Effector memory CD4-positive, alpha-beta T cell (primary cell): Measurements from ENCODE around the gene FUT2.

Source experiments
- DNase-seq, 3 donors: peaks; one replicate each; pipeline ENCODE4 v3.0.0-alpha.2; 2020
- H3K27ac ChIP-seq: 2 replicates; pipeline ENCODE4 v1.7.0; 2013; ENCODE audit warnings: mild to moderate bottlenecking, low read length, moderate library complexity; ENCODE audit not compliant: insufficient read depth, poor library complexity, severe bottlenecking
- H3K27me3 ChIP-seq: replicated peaks from 2 replicates; pipeline ENCODE4 v1.7.0; 2013; ENCODE audit warnings: mild to moderate bottlenecking, low read length; ENCODE audit not compliant: insufficient read depth, control insufficient read depth, poor library complexity, severe bottlenecking
- H3K36me3 ChIP-seq: 2 replicates; pipeline ENCODE4 v1.7.0; 2013; ENCODE audit warnings: mild to moderate bottlenecking, low read length, moderate library complexity; ENCODE audit not compliant: control insufficient read depth, insufficient read depth
- H3K4me1 ChIP-seq: 2 replicates; pipeline ENCODE4 v1.7.0; 2013; ENCODE audit warnings: low read length, mild to moderate bottlenecking; ENCODE audit not compliant: control insufficient read depth, insufficient read depth, poor library complexity, severe bottlenecking
- H3K4me3 ChIP-seq: 2 replicates; pipeline ENCODE4 v1.7.0; 2013; ENCODE audit warnings: low read length, low read depth, mild to moderate bottlenecking; ENCODE audit not compliant: insufficient read depth, poor library complexity, severe bottlenecking
- H3K9me3 ChIP-seq: 2 replicates; pipeline ENCODE4 v1.7.0; 2013; ENCODE audit warnings: mild to moderate bottlenecking, low read length, moderate library complexity; ENCODE audit not compliant: control insufficient read depth

The FUT2 gene

DNA sequence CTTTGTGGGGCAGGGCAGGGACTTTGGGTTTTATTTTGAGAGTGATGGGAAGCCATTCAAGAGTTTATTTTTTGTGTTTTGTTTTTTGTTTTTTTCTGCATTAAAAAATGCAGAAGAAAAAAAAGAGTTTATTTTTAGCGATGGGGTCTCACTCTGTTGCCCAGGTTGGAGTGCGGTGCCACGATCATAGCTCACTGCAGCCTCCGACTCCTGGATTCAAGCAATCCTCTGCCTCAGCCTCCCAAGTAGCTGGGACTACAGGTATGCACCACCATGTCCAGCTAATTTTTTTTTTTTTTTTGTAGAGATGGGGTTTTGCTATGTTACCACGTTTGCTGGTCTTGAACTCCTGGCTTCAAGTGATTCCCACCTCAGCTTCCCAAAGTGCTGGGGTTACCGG lies 37.3 kb upstream of the FUT2 start:
- DNase-seq, result no peak
- Histone ChIP-seq H3K4me1 (peaks cover 4% of the 10 kb centered on the region), H3K27me3 (no peaks in the 10 kb centered on the region), H3K9me3 (no peaks in the 10 kb centered on the region), H3K4me3 (no peak overlapping the region), H3K36me3 (no peaks in the 10 kb centered on the region), H3K27ac (no peak overlapping the region)

DNA sequence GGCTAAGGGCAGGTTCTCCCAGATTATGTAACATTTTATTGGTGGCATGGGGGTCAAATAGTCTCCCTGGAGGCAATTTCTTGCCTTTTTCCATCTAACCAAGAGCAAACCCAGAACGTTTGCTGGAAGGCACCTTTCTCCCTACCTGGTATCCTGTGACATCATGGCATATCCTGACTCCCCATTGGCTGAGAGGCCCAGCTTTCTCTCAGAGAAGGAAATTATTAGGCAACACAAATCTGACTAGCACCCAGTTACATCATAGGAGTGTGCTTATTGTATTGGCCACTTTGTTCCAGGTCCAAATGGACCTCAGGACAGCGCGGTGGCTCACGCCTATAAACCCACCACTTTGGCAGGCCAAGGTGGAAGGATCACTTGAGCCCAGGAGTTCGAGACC lies 36.0 kb upstream of the FUT2 start:
- Histone ChIP-seq H3K27me3 (no peaks in the 10 kb centered on the region), H3K9me3 (no peaks in the 10 kb centered on the region), H3K36me3 (no peaks in the 10 kb centered on the region), H3K4me3 (no peak overlapping the region), H3K27ac (no peak overlapping the region), H3K4me1 (peaks cover 4% of the 10 kb centered on the region)
- no peak for DNase-seq

DNA sequence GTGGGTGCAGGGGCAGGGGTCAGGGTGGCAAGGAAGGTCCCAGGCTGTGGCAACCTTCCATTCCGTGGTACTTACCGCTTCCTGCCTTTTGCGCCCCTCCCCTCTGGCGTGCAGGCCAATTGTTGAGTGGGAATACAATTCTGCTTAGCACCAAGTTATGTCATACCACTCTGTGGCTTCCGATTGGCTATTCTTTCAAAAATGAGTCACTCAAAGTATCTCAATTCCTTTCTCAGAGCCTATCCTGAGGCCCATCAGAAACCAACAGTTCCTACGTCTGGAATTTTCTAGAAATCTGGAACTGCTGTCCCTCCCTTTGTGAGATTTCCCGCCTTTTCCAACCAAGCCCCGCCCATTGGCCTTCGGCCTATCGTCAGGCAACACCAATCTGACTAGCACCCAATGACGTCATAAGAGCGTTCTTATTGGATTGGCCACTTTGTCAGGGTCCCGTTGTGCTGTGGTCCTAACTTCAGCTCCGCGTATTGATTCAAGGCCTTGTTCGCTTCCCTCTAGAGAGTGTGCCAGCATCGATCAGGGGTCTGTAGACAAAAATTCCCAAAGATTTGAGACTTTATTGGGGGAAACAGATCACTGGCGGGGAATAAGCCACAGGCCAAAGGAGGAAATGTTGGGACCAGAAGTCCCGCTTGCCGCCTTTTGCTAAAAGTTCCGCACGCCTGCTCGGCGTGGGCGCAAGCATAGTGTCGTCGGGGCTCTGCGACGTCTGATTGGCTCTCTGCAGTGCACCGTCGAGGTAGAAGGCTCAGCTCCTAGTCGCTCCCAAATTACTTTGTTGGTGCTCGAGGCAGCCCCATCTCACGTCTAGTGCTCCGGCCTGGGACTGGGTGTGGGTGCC lies 34.7 kb upstream of the FUT2 start:
- H3K4me3 ChIP-seq, result peak overlapping the region; percentile 10

GRCh38 chr19:48661711-48662090 lies 34.1 kb upstream of the FUT2 start:
- no peak overlapping the region for H3K4me3 ChIP-seq
- H3K4me1 ChIP-seq, result peaks cover 4% of the 10 kb centered on the region
- no peaks in the 10 kb centered on the region for H3K36me3 ChIP-seq
- H3K9me3 ChIP-seq, result no peaks in the 10 kb centered on the region
- no peak for DNase-seq
- H3K27me3 ChIP-seq, result no peaks in the 10 kb centered on the region
- no peak overlapping the region for H3K27ac ChIP-seq

More for the DNA sequence above, 34.7 kb upstream of the FUT2 start:
- Histone ChIP-seq H3K27me3 (no peaks in the 10 kb centered on the region), H3K36me3 (no peaks in the 10 kb centered on the region), H3K4me1 (peaks cover 4% of the 10 kb centered on the region), H3K9me3 (no peaks in the 10 kb centered on the region), H3K27ac (peak overlapping the region; percentile 39)
- peak; percentile 51 to 74 (median 62) for DNase-seq

DNA sequence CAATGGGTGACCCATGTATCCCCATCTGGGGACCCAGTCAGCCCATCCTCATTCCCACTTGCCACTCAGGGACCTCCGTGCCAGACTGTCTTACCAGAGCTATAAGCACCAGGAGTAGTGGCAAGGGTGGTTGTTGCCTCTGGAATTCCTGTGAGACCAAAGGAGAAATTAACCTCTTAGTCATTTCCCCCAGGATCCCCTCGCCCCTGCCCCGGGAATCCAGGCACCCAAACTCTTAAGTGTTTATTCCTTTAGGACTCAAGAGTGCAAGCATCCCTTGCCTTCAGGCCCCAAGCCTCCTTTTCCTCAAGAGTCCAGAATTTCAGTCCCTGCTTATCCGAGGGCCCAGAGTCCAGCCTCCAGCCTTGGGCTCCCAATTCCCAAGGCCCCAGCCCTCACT lies 32.1 kb upstream of the FUT2 start:
- no peaks in the 10 kb centered on the region for H3K27me3 ChIP-seq
- H3K4me3 ChIP-seq, result no peak overlapping the region

DNA sequence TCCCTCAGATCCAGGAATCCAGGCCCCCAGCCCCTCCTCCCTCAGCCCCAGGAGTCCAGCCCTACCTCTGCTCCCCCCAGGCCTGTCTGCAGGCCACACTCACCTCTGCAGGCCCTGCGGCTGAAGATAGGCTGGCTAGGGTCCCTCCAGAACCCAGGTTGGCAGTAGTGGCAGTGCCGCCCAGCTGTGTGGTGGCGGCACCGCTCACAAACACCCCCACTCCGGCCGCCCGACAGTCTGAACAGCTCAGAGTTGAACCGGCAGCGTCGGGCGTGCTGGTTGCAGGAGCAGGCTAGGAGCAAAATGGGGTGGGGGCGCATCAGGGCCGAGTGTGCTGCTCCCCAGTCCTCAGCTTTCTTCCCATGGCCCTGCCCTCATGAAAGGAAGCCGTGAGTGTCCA lies 31.3 kb upstream of the FUT2 start:
- Histone ChIP-seq H3K27me3 (no peaks in the 10 kb centered on the region), H3K27ac (no peak overlapping the region), H3K4me1 (peaks cover 4% of the 10 kb centered on the region), H3K9me3 (no peaks in the 10 kb centered on the region), H3K36me3 (no peaks in the 10 kb centered on the region), H3K4me3 (no peak overlapping the region)
- no peak for DNase-seq

More for the DNA sequence above, 32.1 kb upstream of the FUT2 start:
- DNase-seq, result no peak
- Histone ChIP-seq H3K27ac (no peak overlapping the region), H3K9me3 (no peaks in the 10 kb centered on the region), H3K4me1 (peaks cover 4% of the 10 kb centered on the region), H3K36me3 (no peaks in the 10 kb centered on the region)

GRCh38 chr19:48665786-48666185 lies 30.0 kb upstream of the FUT2 start:
- H3K36me3 ChIP-seq, result no peaks in the 10 kb centered on the region
- H3K4me3 ChIP-seq, result no peak overlapping the region
- no peaks in the 10 kb centered on the region for H3K27me3 ChIP-seq
- H3K4me1 ChIP-seq, result peaks cover 4% of the 10 kb centered on the region
- H3K27ac ChIP-seq, result no peak overlapping the region
- DNase-seq, result no peak
- H3K9me3 ChIP-seq, result no peaks in the 10 kb centered on the region

- DNase-seq, result no peak
- Histone ChIP-seq H3K4me1 (no peaks in the 10 kb centered on the region), H3K9me3 (no peaks in the 10 kb centered on the region), H3K27ac (no peak overlapping the region), H3K36me3 (no peaks in the 10 kb centered on the region), H3K27me3 (no peaks in the 10 kb centered on the region), H3K4me3 (no peak overlapping the region)
Observed at GRCh38 chr19:48668332-48668731, 27.4 kb upstream of the FUT2 start.

GRCh38 chr19:48668761-48669160 lies 27.0 kb upstream of the FUT2 start:
- Histone ChIP-seq H3K27ac (no peak overlapping the region), H3K4me3 (no peak overlapping the region), H3K27me3 (no peaks in the 10 kb centered on the region), H3K9me3 (no peaks in the 10 kb centered on the region), H3K4me1 (no peaks in the 10 kb centered on the region), H3K36me3 (no peaks in the 10 kb centered on the region)
- no peak for DNase-seq

DNA sequence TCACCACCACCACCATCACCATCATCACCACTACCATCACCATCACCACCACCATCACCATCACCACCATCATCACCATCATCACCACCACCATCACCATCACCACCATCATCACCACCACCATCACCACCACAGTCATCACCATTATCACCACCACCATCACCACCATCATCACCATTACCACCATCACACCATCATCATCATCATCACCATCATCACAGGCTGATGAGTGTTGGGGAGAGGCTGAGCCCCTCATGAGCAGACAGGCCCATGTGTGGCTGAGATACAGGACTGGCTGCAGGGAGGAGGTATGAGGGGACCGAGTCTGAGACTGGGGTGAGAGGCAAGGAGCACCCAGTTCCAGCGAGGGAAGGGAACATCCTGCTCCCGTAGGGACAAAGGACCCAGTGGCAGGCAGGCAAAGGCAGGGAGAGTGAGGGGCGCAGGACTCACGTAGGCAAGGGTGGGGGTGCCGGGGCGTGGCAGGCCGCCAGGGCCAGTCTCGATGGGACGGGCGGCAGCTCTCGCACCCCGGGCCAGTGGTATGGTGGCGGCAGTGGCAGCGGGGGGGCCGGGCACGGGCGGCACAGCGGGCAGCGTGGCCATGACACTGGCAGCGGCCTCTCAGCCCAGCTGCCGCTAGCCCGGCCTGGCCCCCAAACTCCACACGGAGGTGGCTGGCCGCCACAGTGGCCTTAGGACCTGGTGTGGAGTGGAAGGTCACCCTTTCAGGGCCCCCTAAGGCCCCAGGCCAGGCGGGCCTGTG lies 25.7 kb upstream of the FUT2 start:
- Histone ChIP-seq H3K36me3 (no peaks in the 10 kb centered on the region), H3K4me3 (no peak overlapping the region), H3K4me1 (no peaks in the 10 kb centered on the region), H3K27me3 (no peaks in the 10 kb centered on the region), H3K9me3 (no peaks in the 10 kb centered on the region), H3K27ac (no peak overlapping the region)
- no peak for DNase-seq
